HG03469 (cell line): Measurements from ENCODE around the gene ORC5.

Experiments used
- ATAC-seq: cut with Tn5 transposase; IDR thresholded peaks from one replicate; pipeline ENCODE4 v1.9.1; 2021; ENCODE audit warnings: mild to moderate bottlenecking, moderate library complexity, moderate number of reproducible peaks; ENCODE audit not compliant: unreplicated experiment

ORC5 gene

GRCh38 chr7:104133238-104133637 lies 74.6 kb downstream of the ORC5 start:
- no peak for ATAC-seq

DNA sequence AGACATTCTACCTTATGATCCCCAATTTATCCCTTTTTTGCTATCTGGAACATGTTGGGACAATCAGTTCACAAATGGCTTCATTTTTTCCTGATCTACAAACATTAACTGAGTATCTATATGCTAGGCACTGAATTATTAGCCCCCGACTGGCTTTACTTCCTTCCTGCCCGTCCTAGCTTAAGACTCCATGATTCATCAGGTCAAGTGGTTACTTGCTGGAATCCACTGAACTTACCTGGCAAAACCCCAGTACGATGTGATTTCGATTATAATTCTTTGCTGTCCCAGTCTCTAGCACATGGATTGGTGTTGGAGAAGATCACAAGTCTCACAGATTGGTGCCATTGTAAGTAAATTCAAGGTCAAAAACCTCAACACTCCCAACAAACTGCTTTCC lies 77.1 kb downstream of the ORC5 start:
- ATAC-seq, result no peak

DNA sequence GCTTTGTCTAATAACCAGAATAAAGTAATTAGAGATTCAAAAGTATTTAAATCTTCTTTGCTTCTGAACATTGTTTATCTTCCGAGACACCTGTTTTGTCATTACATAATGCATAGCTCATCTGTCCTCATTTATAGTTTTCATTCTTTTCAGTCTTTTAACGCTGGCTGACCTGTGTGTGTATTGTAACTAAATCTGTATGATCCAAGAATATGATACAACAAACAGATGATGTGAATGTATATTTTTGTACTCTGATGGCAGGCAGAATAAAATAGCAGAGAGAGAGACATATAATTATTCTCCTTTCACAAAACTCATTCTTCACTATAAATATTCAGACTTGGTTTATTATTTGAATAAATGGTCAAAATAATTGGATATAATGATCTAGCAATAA lies 80.6 kb downstream of the ORC5 start:
- no peak for ATAC-seq

GRCh38 chr7:104126411-104126841 lies 81.4 kb downstream of the ORC5 start:
- ATAC-seq, result no peak

GRCh38 chr7:104124893-104125477 lies 82.8 kb downstream of the ORC5 start:
- no peak for ATAC-seq

- ATAC-seq, result no peak
Measured at GRCh38 chr7:104124469-104124868, 83.3 kb downstream of the ORC5 start.

- no peak for ATAC-seq
Measured at GRCh38 chr7:104123786-104124185, 84.0 kb downstream of the ORC5 start.

DNA sequence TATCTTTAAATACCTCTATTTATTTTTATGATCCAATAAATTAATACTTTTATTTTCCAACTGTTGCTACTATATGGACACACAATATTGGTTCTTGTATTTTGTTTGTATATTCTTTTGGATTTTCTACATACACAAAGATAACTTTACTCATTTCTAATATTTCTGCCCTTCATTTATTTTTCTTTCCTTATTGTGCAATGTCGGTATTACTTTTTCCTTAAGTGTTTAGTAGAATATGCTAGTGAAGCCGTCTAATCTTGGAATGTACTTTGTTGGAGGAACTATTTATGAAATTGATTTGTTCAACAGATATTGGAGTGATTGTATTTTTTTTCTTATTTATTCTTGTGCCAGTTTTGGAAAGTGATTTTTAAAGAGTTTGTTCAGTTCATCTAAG lies 94.0 kb downstream of the ORC5 start:
- no peak for ATAC-seq

GRCh38 chr7:104112623-104113022 lies 95.2 kb downstream of the ORC5 start:
- no peak for ATAC-seq

DNA sequence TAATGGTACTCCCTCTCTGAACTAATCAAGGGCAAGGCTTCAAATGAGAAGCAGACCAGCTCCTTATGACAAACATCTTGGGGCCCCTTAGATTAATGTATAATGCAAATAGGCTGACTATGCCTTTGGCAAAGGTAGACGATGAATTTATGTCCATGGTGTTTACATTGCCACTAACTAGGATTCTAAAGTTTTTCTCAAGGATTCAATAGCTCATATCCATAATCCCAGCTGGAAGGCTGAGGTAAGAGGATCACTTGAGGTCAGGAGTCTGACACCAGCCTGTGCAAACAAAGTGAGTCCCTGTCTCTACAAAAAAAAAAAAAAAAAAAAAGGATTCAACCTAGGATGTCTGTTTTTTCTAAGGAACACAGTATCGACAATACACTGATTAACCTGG lies 96.5 kb downstream of the ORC5 start:
- ATAC-seq, result no peak

DNA sequence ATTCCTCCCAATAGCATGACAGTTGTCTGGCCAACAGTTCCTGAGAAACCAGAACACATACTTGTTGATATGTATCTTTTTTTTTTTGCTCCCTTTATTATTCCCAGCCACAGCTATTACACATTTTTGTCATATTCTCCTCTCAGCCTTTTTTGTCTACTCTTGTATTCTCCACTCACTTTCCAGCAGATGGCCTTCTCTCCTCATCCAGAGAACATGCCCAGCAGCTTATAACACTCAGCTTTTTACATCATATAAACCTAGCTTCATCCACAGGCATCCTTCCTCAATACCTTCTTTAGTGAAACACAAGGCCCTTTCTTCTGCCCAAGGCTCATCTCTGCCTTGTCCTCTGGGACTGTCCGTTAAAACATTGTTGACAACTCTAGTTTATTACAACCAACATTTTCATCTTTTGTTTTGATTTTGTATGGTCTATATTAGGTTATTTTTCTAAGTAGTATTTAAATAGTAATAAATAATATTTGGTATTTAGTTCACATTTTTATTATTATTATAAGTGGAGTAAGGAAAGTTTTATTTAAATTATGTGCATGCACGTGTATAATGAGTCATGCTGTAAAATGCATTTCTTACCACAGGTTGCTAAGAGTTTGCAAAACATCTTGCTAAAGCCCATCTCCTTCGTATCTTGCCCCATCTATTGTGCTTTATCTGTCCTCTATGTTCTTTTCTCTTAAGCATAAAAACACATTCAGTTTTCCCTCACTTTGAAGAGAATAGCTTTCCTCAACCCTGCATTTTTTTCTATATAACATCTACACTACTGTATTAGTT lies 101.5 kb downstream of the ORC5 start:
- ATAC-seq, result no peak

- ATAC-seq, result no peak
Measured at GRCh38 chr7:104098890-104099289, 108.9 kb downstream of the ORC5 start.

DNA sequence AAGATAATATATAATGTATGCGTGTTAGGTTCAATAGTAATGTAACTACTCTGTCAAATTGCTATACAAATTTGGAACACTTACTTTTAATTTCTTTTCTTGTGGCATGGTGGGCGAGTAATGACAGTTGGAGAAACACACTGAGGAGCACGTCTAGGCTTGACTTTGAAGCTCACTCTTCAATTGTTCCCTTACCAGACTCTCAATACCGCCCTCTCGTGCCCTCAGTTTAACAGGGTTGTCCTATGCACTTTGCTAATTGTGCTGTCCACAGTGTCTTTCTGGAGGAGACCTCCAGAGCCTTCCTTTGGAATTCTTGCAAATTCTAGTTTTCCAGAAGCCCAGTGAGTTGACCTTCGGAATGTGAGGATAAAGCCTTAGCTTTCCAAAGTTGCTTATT lies 111.1 kb downstream of the ORC5 start:
- ATAC-seq, result no peak

DNA sequence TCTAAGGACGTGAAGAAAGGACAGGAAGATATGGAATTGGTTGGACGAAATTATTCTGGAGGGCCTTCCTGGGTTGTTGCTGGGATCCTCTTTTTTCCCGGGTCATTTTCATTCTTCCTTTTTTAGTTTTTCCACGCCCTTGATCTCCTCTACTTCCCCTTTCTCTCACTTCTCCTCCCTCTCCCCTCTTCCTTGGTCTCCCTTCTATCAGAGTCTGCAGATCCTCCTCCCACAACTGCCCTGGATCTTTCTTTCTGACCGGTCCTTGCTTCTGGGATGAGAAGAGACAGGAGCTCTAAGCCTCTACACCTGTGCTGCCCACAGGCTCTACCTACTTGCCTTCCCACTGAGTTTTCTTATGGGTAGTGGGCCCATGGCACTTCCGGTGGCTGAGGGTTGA lies 114.7 kb downstream of the ORC5 start:
- no peak for ATAC-seq

- no peak for ATAC-seq
Measured at GRCh38 chr7:104091242-104091641, 116.6 kb downstream of the ORC5 start.

DNA sequence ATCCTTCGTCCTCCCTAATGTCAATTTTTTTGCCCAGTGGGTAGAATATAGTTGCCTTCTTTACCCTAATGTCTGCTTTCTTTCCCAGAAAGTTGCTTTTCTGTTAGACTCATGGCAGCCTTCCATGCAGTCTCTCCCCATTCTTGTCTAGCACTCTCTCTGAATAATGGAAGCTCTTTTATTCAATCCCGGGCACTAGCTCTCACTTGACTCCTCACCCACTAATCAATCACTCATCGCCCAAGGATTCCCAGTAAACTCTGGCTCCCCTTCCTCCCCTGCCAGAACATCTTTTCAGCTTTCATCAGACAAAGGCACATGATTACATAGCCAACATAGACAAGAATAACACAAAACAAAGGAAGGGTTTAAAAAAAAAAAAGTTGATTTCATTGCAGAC lies 118.2 kb downstream of the ORC5 start:
- ATAC-seq, result no peak

DNA sequence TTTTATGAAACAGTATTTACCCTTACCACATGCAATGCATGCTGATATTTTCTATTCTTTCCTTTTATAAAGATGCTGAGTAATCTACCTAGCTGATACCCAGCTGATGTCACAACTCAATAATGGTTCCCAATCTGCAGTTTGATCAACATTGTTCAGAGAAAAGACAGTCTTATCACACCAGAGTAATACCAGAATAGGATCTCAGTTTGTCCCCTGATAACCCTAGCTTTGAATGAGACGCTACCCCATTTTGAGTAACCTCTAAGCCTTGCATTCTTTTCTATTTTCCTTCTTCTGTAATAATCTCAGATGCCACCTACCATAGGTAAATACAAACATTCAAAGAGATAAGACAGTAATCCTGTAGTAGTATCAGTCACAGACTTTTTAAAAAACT lies 118.8 kb downstream of the ORC5 start:
- ATAC-seq, result no peak
